Erythroblast (primary cell): ENCODE results near the gene DDX50.

Source experiments
- GATA1 ChIP-seq: IDR thresholded peaks from 2 replicates; pipeline ENCODE4 v1.6.1; 2011; ENCODE audit warnings: low read depth, mild to moderate bottlenecking, control low read depth, low read length, moderate library complexity
- POLR2A ChIP-seq: IDR thresholded peaks from 2 replicates; pipeline ENCODE4 v1.6.1; 2011; ENCODE audit warnings: mild to moderate bottlenecking, low read length

DNA sequence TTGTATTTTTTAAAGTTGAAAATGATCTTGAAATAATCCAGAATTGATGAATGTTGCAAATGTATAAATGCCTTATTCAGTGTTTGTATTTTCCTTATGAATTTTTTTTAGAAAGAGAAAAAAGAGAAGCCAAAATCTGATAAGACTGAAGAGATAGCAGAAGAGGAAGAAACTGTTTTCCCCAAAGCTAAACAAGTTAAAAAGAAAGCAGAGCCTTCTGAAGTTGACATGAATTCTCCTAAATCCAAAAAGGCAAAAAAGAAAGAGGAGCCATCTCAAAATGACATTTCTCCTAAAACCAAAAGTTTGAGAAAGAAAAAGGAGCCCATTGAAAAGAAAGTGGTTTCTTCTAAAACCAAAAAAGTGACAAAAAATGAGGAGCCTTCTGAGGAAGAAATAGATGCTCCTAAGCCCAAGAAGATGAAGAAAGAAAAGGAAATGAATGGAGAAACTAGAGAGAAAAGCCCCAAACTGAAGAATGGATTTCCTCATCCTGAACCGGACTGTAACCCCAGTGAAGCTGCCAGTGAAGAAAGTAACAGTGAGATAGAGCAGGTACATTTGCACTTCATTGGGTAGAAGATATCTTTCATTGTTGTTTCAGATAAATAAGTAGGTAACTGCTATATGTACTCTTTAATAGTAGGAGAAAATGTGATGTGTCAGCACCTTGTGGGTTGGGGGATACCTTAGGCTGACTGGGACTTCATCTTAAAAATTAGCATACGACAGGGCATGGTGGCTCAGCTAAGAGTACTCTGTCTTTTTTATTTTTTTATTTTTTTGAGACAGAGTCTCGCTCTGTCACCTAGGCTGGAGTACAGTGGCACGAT is 58.8 kb downstream of the DDX50 start:
- TF ChIP-seq POLR2A: no peak
- TF ChIP-seq GATA1: no peak
